MM.1S (cell line): ENCODE measurements around the gene ILK.

ENCODE experiments used
- DNase-seq: peaks from one replicate; pipeline ENCODE4 v3.0.0-alpha.2; 2015
- H2AFZ ChIP-seq: fragments of 300-600 bp; sonication (generic); 2 replicates; pipeline ENCODE4 v1.6.0; 2016; ENCODE audit warnings: antibody characterized with exemption, low read length
- H3F3A ChIP-seq: fragments of 300-600 bp; sonication (generic); 2 replicates; pipeline ENCODE4 v1.6.1; 2016; ENCODE audit warnings: mild to moderate bottlenecking, antibody characterized with exemption, low read length, moderate library complexity, mixed read lengths; ENCODE audit not compliant: insufficient read depth
- H3K27ac ChIP-seq: fragments of 300-600 bp; sonication (generic); 2 replicates; pipeline ENCODE4 v1.5.1; 2016; ENCODE audit warnings: mild to moderate bottlenecking, low read length
- H3K27me3 ChIP-seq: fragments of 300-600 bp; sonication (generic); replicated peaks from 2 replicates; pipeline ENCODE4 v1.6.0; 2016; ENCODE audit warnings: low read length; ENCODE audit not compliant: insufficient read depth
- H3K36me3 ChIP-seq: fragments of 300-600 bp; sonication (generic); replicated peaks from 2 replicates; pipeline ENCODE4 v1.6.1; 2016; ENCODE audit warnings: mild to moderate bottlenecking, low read length, mixed read lengths; ENCODE audit not compliant: insufficient read depth
- H3K4me1 ChIP-seq: fragments of 300-600 bp; sonication (generic); 2 replicates; pipeline ENCODE4 v1.6.1; 2016; ENCODE audit warnings: low read length, mixed read lengths
- H3K4me2 ChIP-seq: fragments of 300-600 bp; sonication (generic); 2 replicates; pipeline ENCODE4 v1.6.0; 2016; ENCODE audit warnings: low read depth, low read length
- H3K4me3 ChIP-seq: fragments of 300-600 bp; sonication (generic); 2 replicates; pipeline ENCODE4 v1.5.1; 2016; ENCODE audit warnings: low read length, mixed read lengths
- H3K79me2 ChIP-seq: fragments of 300-600 bp; sonication (generic); 2 replicates; pipeline ENCODE4 v1.6.1; 2016; ENCODE audit warnings: mixed run types, low read length, mixed read lengths
- H3K9ac ChIP-seq: fragments of 300-600 bp; sonication (generic); 2 replicates; pipeline ENCODE4 v1.6.1; 2016; ENCODE audit warnings: low read length, mixed read lengths
- H3K9me2 ChIP-seq: fragments of 300-600 bp; sonication (generic); replicated peaks from 2 replicates; pipeline ENCODE4 v1.6.1; 2016; ENCODE audit warnings: mild to moderate bottlenecking, low read length, mixed read lengths; ENCODE audit not compliant: insufficient read depth
- H3K9me3 ChIP-seq: fragments of 300-600 bp; sonication (generic); replicated peaks from 2 replicates; pipeline ENCODE4 v1.6.1; 2016; ENCODE audit warnings: mild to moderate bottlenecking, low read length, mixed read lengths; ENCODE audit not compliant: insufficient read depth
- H4K20me1 ChIP-seq: fragments of 300-600 bp; sonication (generic); 2 replicates; pipeline ENCODE4 v1.6.1; 2016; ENCODE audit warnings: mild to moderate bottlenecking, low read length, moderate library complexity, mixed read lengths; ENCODE audit not compliant: insufficient read depth
- CTCF ChIP-seq: fragments of 300-600 bp; sonication (generic); IDR thresholded peaks from 2 replicates; pipeline ENCODE4 v1.5.1; 2016; ENCODE audit warnings: antibody characterized with exemption, low read length, mixed read lengths
- EZH2 ChIP-seq: fragments of 300-600 bp; sonication (generic); optimal IDR thresholded peaks from 2 replicates; pipeline ENCODE3; 2017; ENCODE audit warnings: low read depth, mild to moderate bottlenecking, antibody characterized with exemption, low read length, mixed read lengths
- EZH2phosphoT487 ChIP-seq: fragments of 300-600 bp; sonication (generic); IDR thresholded peaks from 2 replicates; pipeline ENCODE4 v1.6.1; 2018; ENCODE audit warnings: antibody characterized with exemption, low read length

Gene ILK

GRCh38 chr11:6613496-6613895 is 9.9 kb downstream of the ILK start:
- H2AFZ ChIP-seq: no peak overlapping the region
- H3K4me2 ChIP-seq: peak overlapping the region; percentile 96; the same call in 1 of the 2 replicates
- TF ChIP-seq EZH2phosphoT487: no peak
- TF ChIP-seq CTCF: no peak
- no peak for TF ChIP-seq EZH2
- no peak for DNase-seq
- H3K9ac ChIP-seq: no peak overlapping the region
- no peaks in the 10 kb centered on the region for H3K36me3 ChIP-seq
- peaks cover 15% of the 10 kb centered on the region; the same call in 1 of the 2 replicates for H3K4me1 ChIP-seq
- no peak overlapping the region for H3K4me3 ChIP-seq
- no peaks in the 10 kb centered on the region for H3K9me2 ChIP-seq
- no peaks in the 10 kb centered on the region for H3K9me3 ChIP-seq
- no peaks in the 10 kb centered on the region for H3K27me3 ChIP-seq
- peaks cover 22% of the 10 kb centered on the region for H3K79me2 ChIP-seq
- no peak overlapping the region for H3K27ac ChIP-seq
- H3F3A ChIP-seq: peaks cover 11% of the 10 kb centered on the region
- H4K20me1 ChIP-seq: no peaks in the 10 kb centered on the region

GRCh38 chr11:6614446-6614845 is 10.9 kb downstream of the ILK start:
- Histone ChIP-seq H3F3A (peaks cover 11% of the 10 kb centered on the region), H3K9ac (no peak overlapping the region), H3K27ac (no peak overlapping the region), H4K20me1 (no peaks in the 10 kb centered on the region), H3K4me2 (no peak overlapping the region), H3K4me3 (no peak overlapping the region), H2AFZ (no peak overlapping the region), H3K36me3 (no peaks in the 10 kb centered on the region), H3K79me2 (peaks cover 28% of the 10 kb centered on the region), H3K27me3 (no peaks in the 10 kb centered on the region), H3K9me2 (no peaks in the 10 kb centered on the region), H3K4me1 (peaks cover 18% of the 10 kb centered on the region; the same call in 1 of the 2 replicates), H3K9me3 (no peaks in the 10 kb centered on the region)
- DNase-seq: no peak
- TF ChIP-seq EZH2phosphoT487 (no peak), CTCF (no peak), EZH2 (no peak)

- no peak for TF ChIP-seq CTCF
- no peak overlapping the region for H2AFZ ChIP-seq
- H3K36me3 ChIP-seq: no peaks in the 10 kb centered on the region
- peaks cover 11% of the 10 kb centered on the region for H3F3A ChIP-seq
- H3K79me2 ChIP-seq: peaks cover 28% of the 10 kb centered on the region
- H3K4me1 ChIP-seq: peaks cover 18% of the 10 kb centered on the region; the same call in 1 of the 2 replicates
- DNase-seq: no peak
- no peak overlapping the region for H3K9ac ChIP-seq
- no peaks in the 10 kb centered on the region for H3K9me2 ChIP-seq
- H3K4me3 ChIP-seq: no peak overlapping the region
- H3K4me2 ChIP-seq: no peak overlapping the region
- H3K27ac ChIP-seq: no peak overlapping the region
- H4K20me1 ChIP-seq: no peaks in the 10 kb centered on the region
- no peaks in the 10 kb centered on the region for H3K27me3 ChIP-seq
- H3K9me3 ChIP-seq: no peaks in the 10 kb centered on the region
Observed at GRCh38 chr11:6615046-6615445, 11.5 kb downstream of the ILK start.
